KOPT-K1 (cell line): ENCODE results near the gene LYPD5.
"Not testable (repeated sequence)": the region's sequence is repeated elsewhere in the genome, so short reads cannot be mapped to it uniquely, and the experiment has no call there.

Experiments
- H3K27ac ChIP-seq: fragments of 200-600 bp; sonication (generic); 2 replicates; pipeline ENCODE4 v1.5.1; 2016; ENCODE audit warnings: antibody characterized with exemption, mild to moderate bottlenecking, low read depth, low read length; ENCODE audit not compliant: poor library complexity, severe bottlenecking
- H3K36me3 ChIP-seq: fragments of 200-600 bp; sonication (generic); 2 replicates; pipeline ENCODE4 v1.5.1; 2017; ENCODE audit warnings: antibody characterized with exemption, mild to moderate bottlenecking, low read length, moderate library complexity; ENCODE audit not compliant: insufficient read depth
- H3K9me3 ChIP-seq: fragments of 200-600 bp; sonication (generic); 2 replicates; pipeline ENCODE4 v1.5.1; 2017; ENCODE audit warnings: antibody characterized with exemption, low read length, mild to moderate bottlenecking; ENCODE audit not compliant: insufficient read depth, poor library complexity, severe bottlenecking

LYPD5 gene

GRCh38 chr19:43775299-43775890, 26.9 kb downstream of the LYPD5 start:
- Histone ChIP-seq H3K9me3 (no peaks in the 10 kb centered on the region), H3K27ac (no peak overlapping the region), H3K36me3 (peaks cover 38% of the 10 kb centered on the region)

DNA sequence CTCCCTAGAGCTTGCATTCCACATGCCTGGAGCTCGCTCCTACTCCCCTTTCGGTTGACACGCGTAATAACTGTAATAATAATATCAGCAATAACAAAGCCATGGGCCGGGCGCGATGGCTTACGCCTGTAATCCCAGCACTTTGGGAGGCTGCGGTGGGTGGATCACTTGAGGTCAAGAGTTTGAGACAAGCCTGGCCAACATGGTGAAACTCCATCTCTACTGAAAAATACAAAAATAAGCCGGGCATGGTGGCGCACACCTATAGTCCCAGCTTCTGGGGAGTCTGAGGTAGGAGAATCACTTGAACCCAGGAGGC, 27.3 kb downstream of the LYPD5 start:
- not testable (repeated sequence) for H3K9me3 ChIP-seq, H3K27ac ChIP-seq
- H3K36me3 ChIP-seq = peaks cover 43% of the 10 kb centered on the region

DNA sequence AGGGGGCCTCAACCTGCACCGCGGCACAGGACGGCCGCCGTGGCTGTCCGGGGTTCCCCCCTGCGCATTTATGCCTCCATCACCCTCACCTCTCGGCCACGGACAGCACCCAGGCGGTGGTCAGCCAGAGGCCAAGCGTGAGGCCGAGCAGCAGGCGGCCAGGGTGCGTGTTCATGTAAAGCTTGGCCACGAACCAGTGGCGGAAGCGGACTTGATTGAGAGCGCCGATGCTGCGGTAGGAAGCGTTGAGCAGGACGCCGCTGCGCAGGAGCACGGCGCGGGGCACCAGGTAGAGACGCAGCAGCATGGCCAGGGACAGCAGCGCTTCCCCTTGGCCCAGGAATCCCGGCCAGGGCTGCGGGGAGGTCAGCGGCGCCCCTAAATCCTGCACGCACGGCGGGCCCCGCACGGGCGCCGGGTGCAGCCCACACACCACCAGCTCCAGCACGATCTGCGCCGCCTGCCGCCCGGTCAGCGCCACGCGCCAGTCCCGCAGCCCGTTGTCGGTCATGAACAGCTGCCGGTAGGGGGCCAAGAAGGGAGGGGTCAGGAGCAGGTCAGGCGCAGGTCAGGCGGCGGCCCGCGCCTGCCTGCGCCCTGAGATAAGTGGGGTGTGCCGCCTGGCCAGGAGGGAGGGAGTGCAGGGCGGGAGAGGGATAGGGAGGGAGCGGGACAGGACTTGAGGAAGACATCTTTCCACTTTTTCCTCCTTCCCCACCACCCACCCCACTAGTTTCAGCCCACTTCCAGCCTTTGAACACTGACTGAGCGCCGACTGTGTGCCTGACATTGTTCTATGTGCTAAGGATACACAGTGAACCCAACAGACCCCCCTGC, 27.9 kb downstream of the LYPD5 start:
- Histone ChIP-seq H3K27ac (no peak overlapping the region), H3K36me3 (peaks cover 48% of the 10 kb centered on the region), H3K9me3 (no peaks in the 10 kb centered on the region)

- Histone ChIP-seq H3K27ac (no peak overlapping the region), H3K36me3 (peaks cover 54% of the 10 kb centered on the region)
Observed at GRCh38 chr19:43773725-43774102, 28.5 kb downstream of the LYPD5 start.

DNA sequence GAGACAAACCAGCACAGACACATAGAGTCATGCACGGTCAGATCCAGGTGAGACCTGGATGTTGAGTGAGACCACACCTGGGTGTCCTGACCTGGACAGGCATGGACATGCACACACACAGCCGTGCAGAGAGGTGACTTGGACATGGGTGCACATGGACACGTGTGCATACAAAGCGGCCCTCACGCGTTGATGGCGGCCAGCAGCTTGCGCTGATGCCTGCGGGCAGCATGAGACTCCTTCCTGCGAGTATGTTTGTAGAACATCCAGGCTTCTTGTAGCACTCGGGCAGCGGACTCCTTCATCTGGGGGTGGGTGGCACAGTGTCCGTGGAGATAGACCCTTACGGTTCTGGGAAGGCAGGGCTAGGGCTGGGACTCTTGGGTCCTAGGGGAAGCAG, 33.0 kb downstream of the LYPD5 start:
- Histone ChIP-seq H3K27ac (no peak overlapping the region), H3K9me3 (no peaks in the 10 kb centered on the region), H3K36me3 (peaks cover 91% of the 10 kb centered on the region)

More at GRCh38 chr19:43773725-43774102, 28.5 kb downstream of the LYPD5 start:
- H3K9me3 ChIP-seq = no peaks in the 10 kb centered on the region

DNA sequence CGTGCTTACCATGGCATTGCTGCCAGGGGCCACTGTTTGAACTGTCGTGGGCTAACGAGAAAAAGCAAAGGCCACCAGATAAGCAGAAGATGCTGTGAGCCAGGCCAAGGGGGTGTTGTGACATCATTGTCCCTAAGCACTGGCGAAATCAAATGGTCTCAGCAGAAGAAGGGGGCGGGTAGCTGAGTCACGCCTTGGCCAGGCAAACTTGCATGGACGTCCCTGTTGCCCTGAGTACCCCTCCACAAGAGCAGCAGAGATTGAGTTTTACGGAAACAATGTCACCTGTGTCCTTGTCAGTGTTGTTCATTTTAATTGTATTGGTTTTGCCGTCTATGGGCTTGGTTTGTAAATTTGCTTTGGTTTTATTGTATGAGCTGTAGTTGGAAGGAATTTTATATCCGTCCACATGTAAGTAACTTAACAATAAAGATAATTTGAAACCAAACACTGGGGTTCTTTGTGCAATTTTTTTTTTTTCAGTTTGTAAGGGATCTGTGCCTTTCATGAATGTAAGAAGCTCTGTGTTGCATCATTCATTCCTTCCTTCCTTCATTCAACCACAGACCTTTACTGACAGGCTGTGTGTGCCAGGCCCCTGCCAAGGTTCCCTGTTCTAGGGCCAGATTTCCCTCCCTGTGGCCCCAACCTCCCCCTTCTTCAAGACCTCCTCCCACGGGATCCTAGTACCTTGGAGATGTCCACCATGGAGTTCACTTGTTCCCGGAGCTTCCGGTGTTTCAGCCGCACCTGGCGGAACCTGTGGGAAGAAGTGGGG, 33.8 kb downstream of the LYPD5 start:
- H3K9me3 ChIP-seq = no peaks in the 10 kb centered on the region
- no peak overlapping the region for H3K27ac ChIP-seq
- H3K36me3 ChIP-seq = peaks cover 84% of the 10 kb centered on the region

DNA sequence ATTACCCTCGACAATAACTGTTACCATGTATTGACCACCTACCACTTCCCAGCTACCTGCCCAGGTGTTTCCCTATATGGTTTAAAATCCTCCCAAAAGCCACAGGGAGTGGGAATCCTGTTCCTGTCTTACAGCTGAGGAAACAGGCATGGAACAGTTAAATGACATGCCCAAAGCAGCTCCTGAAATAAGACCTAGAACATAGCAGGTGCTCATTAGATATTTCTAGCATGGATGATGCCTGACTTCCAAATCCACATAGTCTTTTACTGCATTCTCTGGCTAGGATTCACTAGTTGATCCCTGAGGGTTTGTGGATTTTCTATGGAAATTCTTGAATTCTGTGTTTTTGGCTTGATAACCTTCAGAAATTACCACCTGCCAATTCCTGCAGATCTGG, 34.4 kb downstream of the LYPD5 start:
- H3K9me3 ChIP-seq = no peaks in the 10 kb centered on the region
- no peak overlapping the region for H3K27ac ChIP-seq
- H3K36me3 ChIP-seq = peaks cover 77% of the 10 kb centered on the region

DNA sequence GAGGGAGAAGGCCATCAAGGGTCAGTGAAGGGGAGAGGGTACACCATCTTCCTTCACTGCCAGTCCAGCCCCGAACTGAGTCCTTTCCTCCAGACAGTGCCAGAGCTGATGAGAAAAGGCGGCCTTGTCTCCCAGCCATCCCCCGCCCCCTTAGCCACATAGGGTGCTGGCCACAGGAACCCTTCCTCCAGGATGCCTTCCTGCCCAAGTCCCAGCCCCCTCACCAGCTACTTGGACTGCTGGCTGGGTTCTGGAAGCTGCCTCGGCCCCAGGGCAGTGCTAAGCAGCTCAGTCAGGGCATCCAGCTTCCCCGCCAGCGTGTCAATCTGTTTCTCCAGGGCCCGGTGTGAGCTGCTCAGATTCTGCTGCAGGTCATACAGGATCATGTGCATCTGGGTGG, 34.9 kb downstream of the LYPD5 start:
- no peaks in the 10 kb centered on the region for H3K9me3 ChIP-seq
- H3K36me3 ChIP-seq = peaks cover 72% of the 10 kb centered on the region
- no peak overlapping the region for H3K27ac ChIP-seq

- peaks cover 66% of the 10 kb centered on the region for H3K36me3 ChIP-seq
- no peak overlapping the region for H3K27ac ChIP-seq
- H3K9me3 ChIP-seq = no peaks in the 10 kb centered on the region
Observed at GRCh38 chr19:43766755-43767043, 35.5 kb downstream of the LYPD5 start.

DNA sequence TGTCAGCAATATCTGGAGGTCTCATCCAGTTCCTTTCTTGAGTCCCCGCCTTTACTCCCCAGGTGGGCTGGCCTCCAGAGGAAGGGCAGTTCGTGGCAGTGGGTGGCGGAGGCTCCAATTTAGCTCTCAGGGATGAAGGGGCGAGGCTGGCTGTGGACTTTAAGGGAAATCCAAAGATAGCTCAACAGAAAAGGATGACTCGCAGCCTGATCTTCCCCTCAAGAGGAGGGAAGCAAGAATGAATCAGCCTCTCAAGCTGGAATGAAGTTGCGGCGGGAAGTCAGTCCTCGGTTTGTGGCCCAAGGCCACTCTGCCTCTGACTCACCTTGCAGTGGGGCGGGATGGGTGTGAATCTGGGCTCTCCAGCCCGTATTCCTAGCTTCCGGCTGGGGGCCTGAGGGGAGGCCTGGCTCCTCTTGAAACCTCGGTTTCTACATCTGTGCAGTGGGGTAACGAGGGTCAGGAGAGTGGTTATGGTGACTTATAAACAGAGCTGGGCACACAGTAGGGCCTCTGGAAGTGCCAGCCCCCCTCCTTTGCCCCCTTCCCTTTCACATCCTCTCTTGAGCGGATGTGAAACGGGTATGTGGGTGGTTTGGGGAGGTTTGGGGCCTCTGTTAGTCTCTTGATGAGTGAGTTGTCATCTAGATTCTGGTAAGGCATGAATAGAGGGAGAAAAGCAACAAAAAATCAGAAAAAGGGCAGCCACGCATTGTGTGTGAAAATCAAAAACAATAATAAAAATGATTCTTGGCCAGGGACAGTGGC, 37.0 kb downstream of the LYPD5 start:
- Histone ChIP-seq H3K27ac (no peak overlapping the region), H3K9me3 (no peaks in the 10 kb centered on the region), H3K36me3 (peaks cover 52% of the 10 kb centered on the region)

- not testable (repeated sequence) for H3K27ac ChIP-seq, H3K9me3 ChIP-seq
- peaks cover 46% of the 10 kb centered on the region for H3K36me3 ChIP-seq
Observed at GRCh38 chr19:43764684-43765083, 37.6 kb downstream of the LYPD5 start.

- Histone ChIP-seq H3K36me3 (peaks cover 34% of the 10 kb centered on the region), H3K27ac (no peak overlapping the region)
Observed at GRCh38 chr19:43763473-43763939, 38.7 kb downstream of the LYPD5 start.

DNA sequence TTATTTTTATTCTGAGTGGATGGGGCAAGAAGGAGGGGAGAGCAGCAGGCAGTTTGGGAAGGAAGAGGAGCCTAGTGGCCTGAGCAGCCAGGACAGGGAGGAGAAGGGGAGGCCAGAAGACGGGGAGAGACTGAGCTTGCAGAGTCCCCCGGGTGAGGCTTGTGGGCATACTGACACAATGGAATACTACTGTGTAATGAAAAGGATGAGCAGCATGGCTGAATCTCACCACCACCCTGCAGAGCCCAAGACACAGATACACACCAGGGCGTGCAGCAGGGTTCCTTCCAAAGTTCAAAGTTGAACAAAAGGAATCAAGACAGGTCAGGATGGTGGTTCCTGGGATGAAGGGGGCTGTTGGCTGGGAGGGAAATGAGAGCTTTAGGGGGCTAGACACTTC, 39.4 kb downstream of the LYPD5 start:
- Histone ChIP-seq H3K9me3 (no peaks in the 10 kb centered on the region), H3K36me3 (peaks cover 27% of the 10 kb centered on the region), H3K27ac (no peak overlapping the region)

More at GRCh38 chr19:43763473-43763939, 38.7 kb downstream of the LYPD5 start:
- H3K9me3 ChIP-seq = no peaks in the 10 kb centered on the region

- Histone ChIP-seq H3K36me3 (peaks cover 12% of the 10 kb centered on the region), H3K27ac (no peak overlapping the region)
Observed at GRCh38 chr19:43760941-43761340, 41.3 kb downstream of the LYPD5 start.

DNA sequence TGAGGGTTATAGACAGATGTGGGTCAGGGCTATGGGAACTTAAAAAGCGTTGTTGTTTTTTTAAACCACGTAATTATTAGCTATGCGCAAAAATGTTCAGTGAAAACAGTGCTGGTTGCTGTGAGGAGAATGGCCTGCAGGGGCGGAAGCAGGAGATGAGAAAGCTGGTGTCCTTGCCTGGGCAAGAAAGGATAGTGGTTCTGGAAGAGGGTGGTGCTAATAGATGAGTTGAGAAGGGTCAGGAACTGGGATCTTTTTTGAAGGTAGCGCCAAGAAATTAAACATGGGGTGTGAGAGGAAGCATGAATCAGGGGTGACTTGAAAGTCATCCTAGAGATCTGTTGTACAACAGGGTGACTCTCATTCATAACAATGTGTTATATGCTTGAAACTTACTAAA, 42.7 kb downstream of the LYPD5 start:
- Histone ChIP-seq H3K9me3 (no peaks in the 10 kb centered on the region), H3K27ac (no peak overlapping the region), H3K36me3 (no peaks in the 10 kb centered on the region; the same call in 1 of the 2 replicates)

More at GRCh38 chr19:43760941-43761340, 41.3 kb downstream of the LYPD5 start:
- no peaks in the 10 kb centered on the region for H3K9me3 ChIP-seq
